ENCODE measurements around the gene MIX23.

MIX23 gene

DNA sequence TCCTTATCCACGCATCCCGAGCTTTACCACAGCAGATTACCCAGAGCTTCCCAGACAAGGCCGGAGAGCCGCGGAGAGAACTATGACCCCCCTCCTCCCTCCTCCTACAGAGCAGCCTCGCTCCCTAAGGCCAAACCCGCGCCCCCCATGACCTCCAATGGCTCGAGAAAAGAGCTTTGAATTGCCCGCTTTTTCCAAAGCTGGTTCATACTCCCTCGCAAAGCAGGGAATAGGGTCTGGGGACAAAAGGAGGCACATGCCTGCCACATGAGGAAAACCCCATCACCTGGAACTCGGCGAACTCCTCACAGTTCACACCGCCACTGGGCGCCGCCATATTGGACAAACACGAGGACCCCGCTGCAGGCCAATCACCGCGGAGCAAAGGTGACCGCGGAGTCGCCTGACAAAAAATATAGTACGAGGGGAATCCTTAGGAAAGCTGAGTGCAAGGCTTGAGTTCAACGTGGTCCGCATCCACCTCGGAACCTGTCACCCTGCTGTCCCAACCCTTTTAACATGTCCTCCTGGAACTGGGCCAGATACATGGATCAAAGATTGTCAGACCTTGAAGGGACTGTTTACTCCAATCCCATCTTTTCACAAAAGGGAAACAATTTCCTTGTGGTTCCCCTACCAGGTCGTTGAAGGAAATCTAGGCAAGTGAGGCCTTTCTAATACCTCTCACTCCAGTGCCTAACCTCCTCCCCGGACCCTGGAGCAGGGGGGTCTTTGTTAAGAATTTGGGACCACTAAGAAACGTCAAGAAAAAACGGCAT lies at the start of gene MIX23:
TSS of gene MIX23 (minus strand) at position 344 of the 779 bp plus-strand sequence. CDS start at position 337, 7 bp downstream.
- peak; percentile 88 for DNase-seq

DNA sequence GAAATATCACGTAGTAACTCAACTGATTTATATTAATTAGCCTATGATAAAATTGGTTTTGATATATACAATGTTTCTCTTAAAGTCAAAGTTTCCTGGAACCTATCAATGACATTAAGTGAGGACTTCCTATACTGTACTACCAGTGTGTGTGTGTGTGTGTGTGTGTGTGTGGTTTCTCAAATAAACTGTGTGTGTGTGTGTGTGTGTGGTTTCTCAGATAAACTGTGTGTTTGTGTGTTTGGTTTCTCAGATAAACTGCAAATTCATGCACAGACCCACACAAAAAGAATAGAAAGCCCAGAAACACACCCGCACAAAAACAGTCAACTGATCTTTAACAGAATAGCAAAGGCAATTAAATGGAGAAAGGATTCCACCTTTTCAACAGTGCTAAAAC lies 47.3 kb upstream of the MIX23 start:
- no peak for DNase-seq

DNA sequence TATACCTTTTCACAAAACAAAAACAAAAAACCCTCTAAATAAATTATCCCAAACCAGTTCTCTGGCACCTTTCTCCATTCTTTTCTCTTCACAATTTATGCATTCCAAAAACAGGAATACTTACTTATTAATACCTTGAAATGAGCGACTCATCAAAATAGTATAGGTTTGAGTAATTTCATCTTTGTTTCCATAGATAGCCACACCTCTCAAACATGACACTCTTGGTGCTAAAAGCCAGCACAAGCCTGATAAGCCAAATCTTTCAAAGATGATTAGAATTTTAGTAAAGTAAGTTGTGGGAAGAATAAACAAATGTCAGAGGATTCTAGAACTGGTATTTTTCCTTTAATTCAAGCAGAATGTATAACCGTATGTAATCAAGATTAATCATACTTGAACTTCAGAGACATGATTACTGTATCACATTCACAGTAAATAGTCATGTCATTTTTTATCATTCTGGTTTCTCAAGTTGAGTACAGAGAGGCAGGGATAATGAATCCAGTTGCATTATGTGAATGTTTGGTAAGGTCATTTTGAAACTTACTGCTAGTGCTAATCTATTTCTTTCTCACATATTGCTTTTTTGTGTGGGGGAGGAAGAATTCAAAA lies 44.9 kb upstream of the MIX23 start:
- no peak for DNase-seq

DNA sequence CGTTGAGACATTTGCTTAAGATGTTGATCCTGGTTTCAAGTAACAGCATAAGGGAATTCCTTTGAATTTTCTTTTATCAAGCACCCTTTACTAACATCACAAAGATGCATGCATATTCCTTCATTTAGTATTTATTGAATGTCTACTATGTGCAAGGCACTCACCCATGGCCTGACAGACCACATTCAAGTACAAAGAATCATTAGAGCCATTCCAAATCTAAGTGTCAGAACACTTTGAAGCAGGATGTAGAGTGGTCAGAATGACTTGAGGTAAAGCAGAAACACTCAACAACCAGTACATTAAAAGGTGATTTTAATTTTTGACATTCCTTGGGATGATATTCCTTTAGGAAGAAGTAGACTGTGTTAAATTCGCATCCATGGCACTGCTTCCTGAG lies 38.8 kb upstream of the MIX23 start:
- DNase-seq: no peak

DNA sequence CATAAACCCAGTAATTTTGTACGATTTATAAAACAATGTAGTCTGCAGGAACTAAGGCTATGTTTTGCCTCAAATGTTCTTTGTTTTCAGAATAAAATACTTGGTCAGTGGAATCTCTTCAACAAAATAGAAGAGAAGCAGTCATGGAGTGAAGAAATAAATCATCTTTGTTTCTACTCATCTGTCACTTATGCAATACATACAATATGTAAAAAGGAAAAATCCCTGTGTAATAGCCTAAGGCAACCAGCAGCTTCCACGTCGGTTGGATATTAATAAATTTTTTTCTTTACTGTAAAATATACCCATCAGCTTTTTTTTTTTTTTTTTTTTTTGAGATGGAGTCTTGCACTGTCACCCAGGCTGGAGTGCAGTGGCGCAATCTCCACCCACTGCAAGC lies 38.1 kb upstream of the MIX23 start:
- no peak for DNase-seq

DNA sequence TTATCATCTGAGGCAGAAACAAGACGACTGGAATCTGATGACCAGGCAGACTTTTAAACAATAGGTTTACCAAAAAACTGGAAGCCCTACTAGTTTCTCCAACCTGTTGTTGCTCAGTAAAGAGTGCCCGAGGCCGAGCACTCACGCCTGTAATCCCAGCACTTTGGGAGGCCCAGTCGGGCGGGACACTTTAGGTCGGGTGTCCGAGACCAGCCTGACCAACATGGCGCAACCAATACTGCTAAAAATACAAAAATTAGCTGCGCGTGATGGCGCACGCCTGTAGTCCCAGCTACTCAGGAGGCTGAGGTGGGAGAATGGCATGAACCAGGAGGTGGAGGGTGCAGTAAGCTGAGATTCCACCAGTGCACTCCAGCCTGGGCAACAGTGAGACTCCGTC lies 33.9 kb upstream of the MIX23 start:
- no peak for DNase-seq

DNA sequence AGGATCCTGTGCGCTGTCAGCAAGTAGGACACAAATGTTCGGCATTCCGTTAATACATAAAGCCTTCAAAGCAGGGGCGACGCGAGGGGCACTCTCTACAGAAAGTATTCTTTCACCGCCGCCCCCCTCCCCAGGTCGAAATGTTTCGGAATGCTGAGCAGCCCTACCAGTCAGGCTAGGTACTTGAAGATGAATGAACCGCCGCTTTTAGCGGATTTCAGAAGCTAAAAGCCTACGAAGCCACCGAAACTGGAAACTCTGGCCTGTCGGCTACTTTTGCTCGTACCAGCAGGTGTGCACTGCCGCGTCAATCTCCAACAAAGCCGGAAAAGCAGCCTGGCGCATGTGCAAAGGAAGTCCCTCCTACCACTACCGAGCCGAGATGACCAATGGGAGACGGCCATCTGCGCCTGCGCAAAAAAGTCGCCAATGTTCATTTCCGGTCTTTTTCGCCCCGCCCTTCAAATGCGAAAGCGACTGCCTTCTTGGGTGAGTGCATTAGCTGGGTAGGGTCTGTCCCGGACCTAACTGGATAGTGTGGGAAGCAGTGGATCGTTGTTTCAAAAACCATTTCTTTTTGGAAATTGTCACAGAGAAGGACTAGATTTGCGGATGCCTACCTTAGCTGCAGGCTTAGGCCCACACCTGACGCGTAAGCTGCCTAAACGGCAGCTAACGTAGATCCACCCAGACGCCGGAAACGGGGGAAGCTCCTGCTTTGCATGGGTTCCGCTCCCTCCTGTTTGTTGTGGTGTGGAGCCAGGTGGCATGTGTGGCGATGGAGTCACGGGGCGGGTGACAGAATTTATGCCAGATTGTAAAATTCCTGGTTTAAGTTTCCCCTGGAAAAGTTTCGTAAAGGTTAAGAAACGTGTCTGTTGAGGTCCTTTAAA lies 33.0 kb upstream of the MIX23 start, which contains the start of gene WDR5B:
TSS of gene WDR5B (minus strand) at position 301 of the 893 bp plus-strand sequence. CDS start 534 bp downstream, outside the sequence.
- no peak for DNase-seq

DNA sequence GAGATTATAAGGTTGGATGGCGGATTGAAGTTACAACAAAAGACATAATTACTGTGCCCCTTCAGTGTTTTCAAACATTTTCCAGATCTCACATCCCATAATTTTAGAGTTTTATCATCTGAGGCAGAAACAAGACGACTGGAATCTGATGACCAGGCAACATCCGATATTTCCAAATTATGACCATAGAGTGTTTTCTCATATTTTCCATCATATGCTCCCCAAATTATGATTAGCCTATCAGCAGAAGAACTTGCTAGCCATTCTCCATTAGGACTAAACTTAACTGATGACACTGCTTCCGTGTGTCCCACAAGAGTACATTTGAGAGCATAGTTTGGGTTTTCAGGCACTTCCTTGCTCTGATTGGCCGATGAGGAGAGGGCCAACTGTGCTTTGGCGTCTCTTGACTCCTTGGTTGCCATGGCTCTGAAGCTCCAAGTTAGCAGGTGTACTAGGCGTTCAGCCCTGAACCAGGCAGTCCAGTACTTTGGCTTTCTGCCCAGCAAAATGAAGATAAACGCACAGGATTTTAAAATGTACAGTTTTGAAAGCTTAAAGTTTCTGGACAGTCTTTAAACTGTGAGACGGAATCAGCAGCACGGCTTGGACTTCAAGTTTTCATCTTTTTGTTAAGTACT lies 32.2 kb upstream of the MIX23 start:
- DNase-seq: no peak

DNA sequence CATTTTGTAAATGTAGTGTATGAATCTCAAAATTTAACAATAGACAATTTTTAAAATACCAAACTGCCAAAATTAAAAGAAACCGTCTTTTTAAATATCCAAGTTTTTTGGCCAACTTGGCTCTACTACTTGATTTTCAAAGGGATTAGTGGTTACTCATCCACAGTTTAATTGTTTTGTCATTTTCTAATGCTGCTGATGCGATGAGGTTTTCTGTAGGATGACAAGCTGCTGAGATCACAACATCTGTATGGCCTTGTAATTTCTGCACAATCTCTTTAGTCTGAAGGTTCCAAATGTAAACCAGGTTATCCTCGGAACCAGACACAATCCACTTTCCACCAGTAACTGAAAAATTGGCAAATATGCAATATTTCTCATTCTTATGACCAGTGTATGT lies 31.4 kb upstream of the MIX23 start:
- no peak for DNase-seq

DNA sequence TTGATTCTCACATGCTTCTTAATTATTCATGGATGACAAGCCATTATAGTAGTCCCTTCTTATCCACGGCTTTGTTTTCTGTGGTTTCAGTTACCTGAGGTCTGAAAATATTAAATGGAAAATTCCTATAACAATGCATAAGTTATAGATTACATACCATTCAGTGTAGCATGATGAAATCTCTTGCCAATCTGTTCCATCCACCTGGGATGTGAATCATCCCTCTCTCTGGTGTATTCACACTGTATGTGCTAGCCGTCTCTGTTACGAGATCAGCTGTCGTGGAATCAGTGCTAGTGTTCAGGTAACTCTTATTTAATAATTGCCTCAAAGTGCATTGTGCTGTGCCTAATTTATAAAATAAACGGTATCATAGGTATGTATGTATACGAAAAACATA lies 27.6 kb upstream of the MIX23 start:
- no peak for DNase-seq

DNA sequence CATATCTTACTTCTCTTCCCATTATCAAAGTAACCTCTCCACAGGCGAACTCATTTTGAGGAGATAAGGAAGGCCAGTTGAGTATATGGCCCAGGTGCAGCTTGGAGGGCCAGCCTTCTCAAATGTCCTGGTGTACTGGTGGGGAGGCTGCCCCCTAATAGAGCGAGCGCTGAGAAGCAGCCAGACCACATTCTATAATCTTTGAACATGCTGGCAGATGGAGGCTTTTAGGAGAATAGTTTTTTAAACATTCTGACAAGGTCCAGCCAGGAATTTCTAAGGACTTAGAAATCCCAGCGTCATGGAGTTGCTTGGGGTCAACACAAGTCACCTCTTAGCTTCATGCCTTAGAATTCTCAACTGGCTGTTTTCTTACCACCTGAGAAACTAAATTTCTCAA lies 27.1 kb upstream of the MIX23 start:
- no peak for DNase-seq

DNA sequence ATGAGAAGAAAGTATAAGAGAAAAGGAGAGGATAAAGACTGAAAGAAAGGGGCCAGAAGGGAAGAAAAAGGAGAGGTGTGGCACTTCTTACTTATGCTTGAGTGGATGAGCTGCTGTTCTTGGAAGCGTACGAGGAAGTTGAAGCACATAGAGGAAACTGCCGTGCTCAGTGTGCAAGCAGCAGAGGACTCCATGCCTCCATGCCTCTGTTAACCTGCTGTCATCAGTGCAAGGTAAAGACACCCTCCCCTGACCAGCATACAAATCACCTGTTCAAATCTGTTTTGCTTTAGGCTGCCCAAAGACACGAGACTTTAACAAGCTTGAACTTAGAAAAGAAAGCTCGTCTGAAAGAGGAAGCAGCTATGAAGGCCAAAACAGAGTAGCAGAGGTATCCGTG lies 26.4 kb upstream of the MIX23 start:
- DNase-seq: no peak

DNA sequence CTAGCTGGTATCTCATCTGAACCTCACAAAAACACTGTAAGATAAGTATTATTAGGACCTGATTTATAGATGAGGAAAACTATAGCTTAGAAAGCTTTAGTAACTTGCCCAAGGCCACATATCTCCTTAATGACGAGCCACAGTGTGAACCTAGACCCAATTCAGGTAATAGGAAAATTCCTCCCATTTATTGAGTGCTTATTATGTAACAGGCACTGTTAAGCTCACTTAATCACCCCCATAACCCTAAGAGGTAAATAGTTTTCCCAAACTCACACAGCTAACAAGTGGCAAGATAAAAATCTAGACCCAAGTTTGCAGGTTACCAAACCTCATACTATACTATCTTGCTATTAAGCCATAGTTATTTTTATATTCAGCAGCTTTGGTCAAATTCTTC lies 24.9 kb upstream of the MIX23 start:
- no peak for DNase-seq

DNA sequence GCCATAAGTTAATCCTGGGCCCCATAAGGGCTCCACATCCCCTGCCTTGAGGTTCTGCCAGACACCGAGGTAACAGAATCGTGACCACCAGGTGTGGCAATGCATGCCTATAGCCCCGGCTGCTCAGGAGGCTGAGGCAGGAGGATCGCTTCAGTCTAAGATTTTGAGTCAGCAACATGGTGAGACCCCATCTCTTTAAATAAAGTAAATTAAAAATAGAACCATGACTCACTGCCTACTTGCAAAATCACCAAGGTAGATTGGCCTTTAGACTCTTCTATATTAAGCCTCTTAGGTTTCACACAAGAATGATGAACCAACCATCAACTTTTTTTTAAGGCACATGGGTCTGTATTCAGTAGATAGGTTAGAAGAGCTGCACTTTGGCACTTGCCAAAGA lies 23.2 kb upstream of the MIX23 start:
- DNase-seq: no peak

DNA sequence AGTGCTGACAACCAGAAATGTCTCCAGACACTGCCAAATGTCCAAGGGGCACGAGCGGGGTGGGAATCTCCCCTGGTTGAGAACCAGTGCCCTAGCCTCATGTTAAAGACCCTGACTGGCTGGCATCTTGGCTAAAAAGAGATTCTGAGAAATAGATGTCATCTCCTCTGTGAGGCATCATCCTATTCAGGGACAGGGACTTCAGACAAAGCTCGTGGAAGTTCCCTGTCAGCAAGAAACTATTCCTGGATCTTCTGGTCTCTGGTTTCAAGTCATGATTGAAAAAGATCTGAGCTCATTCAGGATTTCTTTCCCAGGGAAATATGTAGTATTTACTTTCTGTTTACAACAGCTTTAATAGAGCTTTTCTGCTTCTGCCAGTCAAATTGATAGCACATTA lies 22.0 kb upstream of the MIX23 start:
- DNase-seq: no peak

DNA sequence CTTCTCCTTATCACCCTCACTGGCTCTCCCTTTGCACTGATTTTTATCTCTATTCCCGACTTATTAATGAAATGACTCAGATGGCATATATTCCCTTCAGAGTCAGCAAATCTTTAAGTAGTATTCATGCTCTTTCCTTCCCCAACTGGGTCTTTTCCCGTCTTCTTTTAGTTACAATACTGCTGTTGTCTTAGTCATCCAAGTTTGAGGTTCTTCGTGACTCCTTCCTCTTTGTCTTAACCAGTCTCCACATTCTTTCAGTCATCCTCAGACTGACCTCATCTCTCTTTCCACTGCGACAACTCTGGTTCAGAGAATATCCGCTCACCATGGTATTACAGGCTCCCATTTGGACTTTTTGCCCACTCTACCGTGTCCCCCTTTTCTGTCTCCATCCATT lies 20.5 kb upstream of the MIX23 start:
- DNase-seq: no peak

DNA sequence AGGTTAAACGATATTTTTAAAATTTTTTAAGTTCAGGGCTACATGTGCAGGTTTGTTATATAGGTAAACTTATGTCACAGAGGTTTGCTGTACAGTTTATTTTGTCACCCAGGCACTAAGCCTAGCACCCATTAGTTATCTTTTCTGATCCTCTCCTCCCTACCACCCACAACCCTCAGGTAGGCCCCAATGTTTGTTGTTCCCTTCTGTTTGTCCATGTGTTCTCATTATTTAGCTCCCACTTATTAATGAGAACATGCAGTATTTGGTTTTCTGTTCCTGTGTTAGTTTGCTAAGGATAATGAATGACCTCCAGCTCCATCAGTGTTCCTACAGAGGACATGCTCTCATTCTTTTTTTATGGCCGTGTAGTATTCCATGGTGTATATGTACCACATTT lies 15.9 kb upstream of the MIX23 start:
- no peak for DNase-seq

DNA sequence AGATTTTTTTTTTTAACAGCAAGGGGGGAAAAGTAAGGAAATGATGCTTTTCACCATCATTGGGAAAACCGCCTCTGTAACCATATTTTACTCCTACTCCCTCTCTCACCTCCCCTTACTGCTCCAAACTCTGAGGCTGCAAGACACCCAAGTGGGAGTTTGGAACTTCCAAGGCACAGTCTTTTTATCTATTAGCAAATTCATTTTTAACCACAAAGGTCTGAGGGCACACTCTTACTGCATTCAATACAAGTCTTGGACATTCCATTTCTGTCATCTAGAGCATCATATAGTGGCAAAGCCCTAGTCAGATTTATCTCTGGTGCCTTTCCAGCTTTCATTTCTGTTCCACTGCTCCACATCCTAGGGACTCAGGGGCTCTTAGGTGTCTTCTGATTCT lies 14.2 kb upstream of the MIX23 start:
- no peak for DNase-seq

DNA sequence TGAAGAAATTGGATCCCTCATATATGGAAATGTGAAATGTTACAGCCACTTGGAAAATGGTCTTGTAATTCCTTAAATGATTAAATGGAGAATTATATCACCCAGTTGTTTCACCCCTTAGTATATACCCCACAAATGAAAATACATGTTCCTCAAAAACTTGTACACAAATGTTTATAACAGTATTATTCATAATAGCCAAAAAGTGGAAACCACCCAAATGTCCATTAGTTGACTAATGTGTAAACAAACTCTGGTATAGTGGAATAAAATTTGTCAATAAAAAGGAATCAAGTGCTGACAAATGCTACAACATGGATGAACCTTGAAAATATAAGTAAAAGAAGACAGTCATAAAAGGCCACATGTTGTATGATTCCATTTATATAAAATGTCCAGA lies 13.5 kb upstream of the MIX23 start:
- no peak for DNase-seq

DNA sequence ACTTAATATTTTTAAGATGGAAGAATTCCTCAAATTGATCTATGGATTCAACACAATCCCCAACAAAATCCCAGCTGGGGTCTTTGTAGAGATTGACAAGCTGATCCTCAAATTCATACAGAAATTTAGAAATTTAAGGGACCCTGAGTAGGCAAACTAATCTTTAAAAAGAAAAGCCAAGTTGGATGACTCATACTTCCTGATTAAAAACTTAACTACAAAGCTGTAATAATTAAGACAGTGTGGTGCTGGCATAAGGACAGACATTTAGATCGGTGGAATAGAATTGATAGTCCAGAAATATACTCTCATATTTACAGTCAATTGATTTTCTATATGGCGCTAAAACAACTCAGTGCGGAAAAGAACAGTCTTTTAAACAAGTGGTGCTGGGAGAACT lies 12.6 kb upstream of the MIX23 start:
- no peak for DNase-seq

DNA sequence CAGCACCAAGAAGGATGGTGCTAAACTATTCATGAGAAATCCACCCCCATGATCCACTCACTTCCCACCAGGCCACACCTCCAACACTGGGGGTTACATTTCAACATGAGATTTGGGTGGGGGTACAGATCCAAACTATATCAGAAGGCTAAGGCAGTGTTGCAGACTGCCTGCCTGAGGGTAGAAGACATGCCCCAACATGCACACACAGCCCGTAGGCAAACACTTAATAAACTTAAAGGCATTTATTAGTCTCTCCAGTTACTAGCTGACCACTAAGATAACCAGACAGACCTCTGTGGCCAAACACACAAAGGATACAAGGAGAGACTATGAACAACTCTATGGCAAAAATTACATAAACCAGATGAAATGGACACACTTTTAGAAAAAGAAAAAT lies 11.1 kb upstream of the MIX23 start:
- DNase-seq: no peak

DNA sequence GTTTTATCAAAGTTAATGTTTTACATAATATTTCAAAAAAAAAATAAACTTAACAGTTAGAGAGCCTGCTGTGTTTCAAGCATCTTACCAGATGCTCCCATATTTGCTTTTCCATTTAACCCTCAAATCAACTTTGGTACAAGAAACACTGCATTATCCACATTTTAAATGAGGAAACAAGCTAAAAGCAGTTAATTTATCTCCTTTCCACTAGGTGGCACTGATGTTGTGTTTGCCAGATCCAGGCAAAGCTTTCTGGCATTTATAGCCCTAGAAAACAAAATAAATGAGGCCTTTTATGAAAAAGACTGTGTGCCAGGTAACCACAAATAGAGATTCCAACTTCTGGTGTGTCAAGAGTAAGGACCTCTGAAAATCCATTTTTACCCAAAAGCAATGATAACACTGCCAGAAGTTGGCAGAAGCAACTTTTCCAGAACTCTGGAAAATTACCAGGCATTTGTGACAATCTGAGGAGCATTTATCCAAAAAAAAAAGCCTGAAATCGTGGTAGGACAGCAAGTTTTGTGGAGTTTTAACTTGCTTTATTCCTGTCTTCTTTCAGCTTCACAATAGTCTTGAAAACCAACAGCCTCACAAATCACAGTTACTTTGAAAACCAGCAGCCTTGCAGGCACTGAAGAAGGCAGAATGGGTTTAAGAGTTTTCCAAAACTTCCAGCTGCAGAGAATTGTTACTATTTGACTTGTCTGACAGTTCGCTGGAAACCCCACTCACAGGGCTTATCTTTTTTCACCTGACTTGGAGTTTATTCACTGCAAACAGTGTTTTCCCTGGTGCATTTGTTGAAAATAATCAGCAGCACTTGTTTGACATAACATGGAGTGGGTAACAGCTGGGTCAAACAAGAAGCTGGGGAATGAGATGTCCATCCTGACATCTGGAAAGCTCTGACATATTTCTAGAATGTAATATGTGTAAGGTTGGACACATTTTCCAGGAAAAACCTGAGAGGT lies 10.1 kb upstream of the MIX23 start:
- DNase-seq: peak; percentile 46

Data from SHP77 treated with DMSO at 0.1 percent for 48 hours (cell line).